Measurements from ENCODE around the gene KAT5. TPM values are rescaled to one million over a fixed set of nuclear protein-coding genes. Genes with fewer than 3 reads are reported as not detected.

KAT5 gene
- total and polyA plus RNA-seq, 2 of the 4 experiments (the other 2 are of a cell fraction) = 33.3 to 34.2 TPM

DNA sequence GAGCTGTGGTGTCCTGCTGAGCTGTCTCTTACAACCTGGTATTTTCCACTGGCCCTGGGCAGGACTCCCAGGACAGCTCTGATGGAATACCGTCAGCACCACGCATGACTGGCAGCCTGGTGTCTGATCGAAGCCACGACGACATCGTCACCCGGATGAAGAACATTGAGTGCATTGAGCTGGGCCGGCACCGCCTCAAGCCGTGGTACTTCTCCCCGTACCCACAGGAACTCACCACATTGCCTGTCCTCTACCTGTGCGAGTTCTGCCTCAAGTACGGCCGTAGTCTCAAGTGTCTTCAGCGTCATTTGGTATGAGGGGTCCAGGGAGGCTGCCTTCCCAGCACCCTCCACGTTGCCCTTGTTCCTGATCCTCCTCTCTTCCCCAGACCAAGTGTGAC lies 2.4 kb downstream of the KAT5 start:
- H3K27me3 ChIP-seq (ENCODE audit: control insufficient read depth, insufficient read depth, low read length) = no peaks in the 10 kb centered on the region
- no peak overlapping the region for H2BK5ac ChIP-seq (ENCODE audit: low read depth, low read length, poor library complexity, severe bottlenecking)
- no peak overlapping the region for H4K8ac ChIP-seq (ENCODE audit: low read depth in 2 of 2, low read length in 2 of 2)
- peaks cover 5% of the 10 kb centered on the region; the same call in 1 of the 2 replicates for H3K9me1 ChIP-seq (ENCODE audit: insufficient read depth, low read length)
- H2AK5ac ChIP-seq (ENCODE audit: low read depth, low read length) = no peak overlapping the region
- ATAC-seq (ENCODE audit: low read depth) (no peak), DNase-seq (no peak)
- no peak overlapping the region for H4K91ac ChIP-seq (ENCODE audit: insufficient read depth, low read depth, low read length)
- no peak overlapping the region for H3K4me2 ChIP-seq (ENCODE audit: low read depth, low read length)
- no peak overlapping the region for H3K4ac ChIP-seq (ENCODE audit: low read depth, low read length)
- no peak overlapping the region for H4K5ac ChIP-seq (ENCODE audit: low read depth, low read length)
- TF ChIP-seq RFX5 (IDR thresholded peaks at IDR 0.05; ENCODE audit: low read depth, low read length) (no peak), FOS (IDR thresholded peaks at IDR 0.05; ENCODE audit: low read depth, low read length) (no peak), CHD1 (IDR thresholded peaks at IDR 0.05; ENCODE audit: low read depth, low read length) (no peak), RAD21 (IDR thresholded peaks at IDR 0.05; ENCODE audit: low read length) (no peak), BHLHE40 (IDR thresholded peaks at IDR 0.05; ENCODE audit: low read depth, low read length) (no peak), MXI1 (IDR thresholded peaks at IDR 0.05; ENCODE audit: borderline replicate concordance, low read depth, low read length) (no peak), SMC3 (IDR thresholded peaks at IDR 0.05; ENCODE audit: low read depth, low read length) (no peak), RCOR1 (IDR thresholded peaks at IDR 0.05; ENCODE audit: insufficient replicate concordance, low read length) (no peak), NFE2L2 (IDR thresholded peaks at IDR 0.05; ENCODE audit: low read depth, low read length) (no peak)
- TF ChIP-seq, protein P1, sequence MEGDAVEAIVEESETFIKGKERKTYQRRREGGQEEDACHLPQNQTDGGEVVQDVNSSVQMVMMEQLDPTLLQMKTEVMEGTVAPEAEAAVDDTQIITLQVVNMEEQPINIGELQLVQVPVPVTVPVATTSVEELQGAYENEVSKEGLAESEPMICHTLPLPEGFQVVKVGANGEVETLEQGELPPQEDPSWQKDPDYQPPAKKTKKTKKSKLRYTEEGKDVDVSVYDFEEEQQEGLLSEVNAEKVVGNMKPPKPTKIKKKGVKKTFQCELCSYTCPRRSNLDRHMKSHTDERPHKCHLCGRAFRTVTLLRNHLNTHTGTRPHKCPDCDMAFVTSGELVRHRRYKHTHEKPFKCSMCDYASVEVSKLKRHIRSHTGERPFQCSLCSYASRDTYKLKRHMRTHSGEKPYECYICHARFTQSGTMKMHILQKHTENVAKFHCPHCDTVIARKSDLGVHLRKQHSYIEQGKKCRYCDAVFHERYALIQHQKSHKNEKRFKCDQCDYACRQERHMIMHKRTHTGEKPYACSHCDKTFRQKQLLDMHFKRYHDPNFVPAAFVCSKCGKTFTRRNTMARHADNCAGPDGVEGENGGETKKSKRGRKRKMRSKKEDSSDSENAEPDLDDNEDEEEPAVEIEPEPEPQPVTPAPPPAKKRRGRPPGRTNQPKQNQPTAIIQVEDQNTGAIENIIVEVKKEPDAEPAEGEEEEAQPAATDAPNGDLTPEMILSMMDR (conservative IDR thresholded peaks at IDR 0.05; ENCODE audit: low read depth, low read length) = no peak
- TF ChIP-seq, protein P2, sequence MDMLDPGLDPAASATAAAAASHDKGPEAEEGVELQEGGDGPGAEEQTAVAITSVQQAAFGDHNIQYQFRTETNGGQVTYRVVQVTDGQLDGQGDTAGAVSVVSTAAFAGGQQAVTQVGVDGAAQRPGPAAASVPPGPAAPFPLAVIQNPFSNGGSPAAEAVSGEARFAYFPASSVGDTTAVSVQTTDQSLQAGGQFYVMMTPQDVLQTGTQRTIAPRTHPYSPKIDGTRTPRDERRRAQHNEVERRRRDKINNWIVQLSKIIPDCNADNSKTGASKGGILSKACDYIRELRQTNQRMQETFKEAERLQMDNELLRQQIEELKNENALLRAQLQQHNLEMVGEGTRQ (IDR thresholded peaks at IDR 0.05; ENCODE audit: low read depth, low read length) = no peak
- peaks cover 6% of the 10 kb centered on the region; the same call in 1 of the 2 replicates for H3K4me1 ChIP-seq (ENCODE audit: control insufficient read depth, insufficient read depth, low read length)
- no peak overlapping the region for H3K56ac ChIP-seq (ENCODE audit: extremely low read depth, insufficient read depth, low read length)
- no peak overlapping the region for H3K23ac ChIP-seq (ENCODE audit: low read depth, low read length)
- no peak overlapping the region for H2BK20ac ChIP-seq (ENCODE audit: low read depth, low read length)
- dilution Hi-C loops (cut with HindIII; ENCODE audit: low sequenced_read_pairs, unreplicated experiment) (no loop called here), in situ Hi-C loops (cut with MboI; ENCODE audit: low sequenced_read_pairs) (loop anchor here (5.0 to 10.0 kb wide), 2 partner anchors 103 to 270 kb away; no protein-coding TSS in a partner anchor), intact Hi-C loops (cut with micrococcal nuclease) (loop anchor here (5.0 kb wide), 1 partner anchor 68 kb away; the partner anchor contains the start of gene AP5B1)
- H4K20me1 ChIP-seq (ENCODE audit: insufficient read depth, low read length) = peaks cover 21% of the 10 kb centered on the region
- no peak overlapping the region for H2AFZ ChIP-seq (replicated peaks; ENCODE audit: low read length, poor library complexity)
- BruUV-seq (replicated peaks) = no TSS peak
- POLR2A ChIA-PET (ENCODE audit: unreplicated experiment) = no interaction called here
- H3K14ac ChIP-seq (replicated peaks; ENCODE audit: low read depth, low read length) = no peak overlapping the region
- no peak overlapping the region for H2BK120ac ChIP-seq (ENCODE audit: low read depth, low read length)
- H3K79me1 ChIP-seq (ENCODE audit: low read depth in 1 of 2, low read length in 2 of 2) = peaks cover 27 to 67% of the 10 kb centered on the region in 2 experiments
- H3K36me3 ChIP-seq (ENCODE audit: control insufficient read depth, insufficient read depth, low read length) = peaks cover 53% of the 10 kb centered on the region
- no peak overlapping the region for H2BK15ac ChIP-seq (ENCODE audit: low read depth, low read length)
- CTCF ChIA-PET = interaction anchor here (0.6 kb wide), 1 partner anchor 22 kb away, joined by 3 read pairs; no protein-coding TSS in a partner anchor
- no peak overlapping the region for H3K9ac ChIP-seq (ENCODE audit: low read depth, low read length)
- no peak overlapping the region for H3K18ac ChIP-seq (ENCODE audit: low read depth, low read length)
- 97% methylated on average over 6 of the region's 16 CpGs; no CpG with 5 or more reads in 1 of the 2 experiments for WGBS, 2 experiments (ENCODE audit: extremely low coverage in 2 of 2, insufficient read length in 1 of 2)
- H2AK9ac ChIP-seq (replicated peaks; ENCODE audit: low read depth, low read length, poor library complexity) = no peak overlapping the region
- no peaks in the 10 kb centered on the region for H3K9me3 ChIP-seq (ENCODE audit: control insufficient read depth, insufficient read depth, low read length)
- H3K4me3 ChIP-seq (ENCODE audit: insufficient read depth, low read depth, low read length) = no peak overlapping the region
- H3K27ac ChIP-seq (ENCODE audit: insufficient read depth, low read length) = no peak overlapping the region
